Erythroblast (primary cell): ENCODE measurements around the gene DNAH17.
"Not testable (repeated sequence)": the region's sequence is repeated elsewhere in the genome, so short reads cannot be mapped to it uniquely, and the experiment has no call there.

Experiments
- DNase-seq, 2 experiments: peaks; one replicate each; lab custom pipeline; 2025; lab: John Stamatoyannopoulos, UW
- GATA1 ChIP-seq: IDR thresholded peaks from 2 replicates; pipeline ENCODE4 v1.6.1; 2011; ENCODE audit warnings: low read depth, mild to moderate bottlenecking, control low read depth, low read length, moderate library complexity
- POLR2A ChIP-seq: IDR thresholded peaks from 2 replicates; pipeline ENCODE4 v1.6.1; 2011; ENCODE audit warnings: mild to moderate bottlenecking, low read length

DNAH17 gene

DNA sequence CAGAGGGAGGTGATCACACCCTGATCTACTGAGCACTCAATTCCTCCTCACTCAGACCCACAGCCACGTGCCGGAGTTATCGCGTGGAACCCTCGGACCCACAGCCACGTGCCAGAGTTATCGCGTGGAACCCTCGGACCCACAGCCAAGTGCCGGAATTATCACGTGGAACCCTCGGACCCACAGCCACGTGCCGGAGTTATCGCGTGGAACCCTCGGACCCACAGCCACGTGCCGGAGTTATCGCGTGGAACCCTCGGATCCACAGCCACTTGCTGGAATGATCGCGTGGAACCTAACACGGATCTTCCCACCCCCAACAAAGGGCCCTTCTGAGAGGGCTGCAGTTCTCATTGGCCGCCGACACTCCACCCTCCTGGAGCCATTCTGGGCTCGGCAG lies 101.0 kb downstream of the DNAH17 start:
- TF ChIP-seq GATA1 (no peak), POLR2A (no peak)
- DNase-seq: no peak

DNA sequence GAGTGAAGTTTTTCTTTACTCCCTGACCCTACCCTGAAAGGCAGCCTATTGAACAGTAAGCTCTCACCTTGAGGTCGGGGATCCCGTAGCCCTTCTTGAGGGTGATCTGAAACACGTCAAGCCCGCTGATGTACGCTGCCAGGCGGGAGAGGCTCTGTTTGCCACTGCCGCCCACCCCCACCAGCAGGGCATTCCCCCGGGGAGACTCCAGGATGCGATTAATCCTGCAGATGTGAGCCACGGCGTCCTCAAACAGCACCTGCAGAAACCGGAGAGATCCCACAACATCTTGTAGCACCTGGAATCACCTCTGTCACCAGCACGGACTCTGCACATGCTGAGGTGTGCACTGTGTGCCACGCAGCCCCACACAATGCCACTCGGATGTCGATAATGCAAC lies 102.0 kb downstream of the DNAH17 start:
- TF ChIP-seq GATA1 (no peak), POLR2A (no peak)
- DNase-seq: no peak

DNA sequence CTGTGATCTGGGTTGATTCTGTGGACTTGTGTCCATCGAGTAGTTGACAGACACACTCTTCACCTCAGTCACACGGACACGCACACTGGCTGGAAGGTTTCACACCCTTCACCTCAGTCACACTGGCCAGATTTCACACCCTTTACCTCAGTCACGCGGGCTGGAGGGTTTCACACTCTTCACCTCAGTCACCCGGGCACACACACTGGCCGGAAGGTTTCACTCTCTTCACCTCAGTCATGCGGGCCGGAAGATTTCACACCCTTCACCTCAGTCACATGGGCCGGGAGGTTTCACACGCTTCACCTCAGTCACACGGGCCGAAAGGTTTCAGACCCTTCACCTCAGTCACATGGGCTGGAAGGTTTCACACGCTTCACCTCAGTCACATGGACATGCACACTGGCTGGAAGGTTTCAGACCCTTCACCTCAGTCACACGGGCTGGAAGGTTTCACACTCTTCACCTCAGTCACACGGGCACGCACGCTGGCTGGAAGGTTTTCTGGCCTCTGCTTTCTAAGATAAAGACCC lies 102.5 kb downstream of the DNAH17 start:
- DNase-seq: no peak
- TF ChIP-seq POLR2A (no peak), GATA1 (no peak)

DNA sequence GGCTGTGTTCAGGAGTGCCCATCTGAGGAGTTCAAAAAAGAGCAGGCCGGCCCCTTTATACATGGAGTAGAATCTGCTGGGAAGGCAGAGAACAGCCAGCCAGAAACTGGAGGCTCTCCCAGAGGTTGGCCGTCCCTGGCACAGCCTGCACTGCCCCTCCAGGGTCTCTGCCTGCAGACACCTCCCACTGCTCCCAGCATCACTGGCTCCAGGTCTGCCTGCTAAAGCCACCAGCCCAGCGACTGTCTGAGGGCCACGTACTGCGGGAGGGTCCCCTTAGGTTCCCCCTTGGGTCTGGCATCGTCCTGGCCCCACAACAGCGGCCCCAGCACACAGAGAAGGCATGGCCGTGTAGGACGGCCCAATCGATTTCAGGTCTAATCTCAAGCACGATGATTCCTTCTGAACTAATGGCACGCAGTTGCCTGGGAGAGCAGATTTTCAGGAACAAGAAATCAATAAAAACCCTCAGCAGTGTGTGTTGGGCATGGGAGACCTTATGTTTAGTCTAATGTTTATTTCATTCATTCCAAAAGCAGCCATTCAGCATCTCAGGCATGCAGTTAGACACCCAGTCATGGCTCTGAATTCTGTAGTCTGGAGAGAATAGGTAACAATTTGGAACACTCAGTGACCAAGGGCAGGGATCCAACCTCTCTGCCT lies 103.1 kb downstream of the DNAH17 start:
- DNase-seq: no peak
- TF ChIP-seq POLR2A (no peak), GATA1 (no peak)

DNA sequence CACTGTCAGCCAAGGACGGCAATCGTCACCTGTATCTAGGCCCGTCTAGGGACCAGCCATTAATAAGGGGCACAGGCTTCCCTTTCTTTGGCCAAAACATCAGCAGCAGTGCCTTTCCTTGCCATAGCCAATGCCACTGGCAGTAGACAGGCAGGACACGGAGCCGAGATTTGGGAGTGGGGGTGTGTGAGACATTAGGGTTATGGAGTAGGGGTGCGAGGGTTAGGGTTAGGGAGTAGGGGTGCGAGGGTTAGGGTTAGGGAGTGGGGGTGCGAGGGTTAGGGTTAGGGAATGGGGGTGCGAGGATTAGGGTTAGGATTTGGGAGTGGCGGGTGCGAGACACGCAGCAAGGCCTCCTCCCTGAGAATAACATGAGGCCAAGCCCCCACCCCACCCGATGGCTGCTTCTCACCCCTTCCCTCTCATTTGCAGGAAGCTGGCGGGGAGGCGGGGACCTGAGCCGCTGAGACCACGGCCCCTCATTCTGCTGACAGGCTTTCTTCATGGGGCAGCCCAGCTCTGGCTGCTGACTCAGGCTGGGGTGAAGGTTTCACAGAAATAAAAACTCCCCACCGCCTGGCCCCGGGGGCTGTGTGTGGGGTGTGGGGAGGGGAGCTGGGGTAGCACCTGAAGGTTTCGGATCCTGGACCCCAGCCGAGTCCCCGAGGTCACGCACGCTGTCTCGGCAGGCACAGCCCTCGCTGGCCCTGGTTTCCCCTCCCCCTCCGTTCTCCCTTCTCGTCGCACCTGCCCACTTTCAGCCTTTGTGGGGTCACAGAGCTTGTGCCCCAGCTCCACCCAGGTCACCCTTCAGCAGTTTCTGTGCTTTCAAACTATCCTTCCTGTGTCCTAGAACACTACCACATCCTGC lies 104.9 kb downstream of the DNAH17 start:
- TF ChIP-seq POLR2A (no peak), GATA1 (no peak)
- no peak for DNase-seq

DNA sequence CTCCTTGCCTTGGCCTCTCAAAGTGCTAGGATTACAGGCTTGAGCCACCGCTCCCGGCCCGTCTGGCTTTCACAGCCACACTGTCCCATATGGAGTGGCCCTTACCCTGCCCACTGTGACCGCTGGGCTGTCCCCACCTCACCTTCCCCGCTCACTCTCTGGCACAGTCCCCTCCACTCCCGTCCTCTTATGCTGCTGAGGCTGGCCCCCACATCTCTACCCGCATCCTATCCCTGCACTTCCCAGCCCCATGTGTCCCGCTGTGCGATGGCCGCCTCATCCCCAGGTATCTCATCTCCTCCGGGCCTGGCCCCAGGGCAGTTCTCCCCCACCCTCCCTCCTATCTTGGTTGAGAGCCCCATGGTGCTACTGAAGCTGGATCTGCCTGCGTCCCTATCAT lies 105.6 kb downstream of the DNAH17 start:
- no peak for TF ChIP-seq POLR2A
- TF ChIP-seq GATA1: no peak
- DNase-seq: no peak

DNA sequence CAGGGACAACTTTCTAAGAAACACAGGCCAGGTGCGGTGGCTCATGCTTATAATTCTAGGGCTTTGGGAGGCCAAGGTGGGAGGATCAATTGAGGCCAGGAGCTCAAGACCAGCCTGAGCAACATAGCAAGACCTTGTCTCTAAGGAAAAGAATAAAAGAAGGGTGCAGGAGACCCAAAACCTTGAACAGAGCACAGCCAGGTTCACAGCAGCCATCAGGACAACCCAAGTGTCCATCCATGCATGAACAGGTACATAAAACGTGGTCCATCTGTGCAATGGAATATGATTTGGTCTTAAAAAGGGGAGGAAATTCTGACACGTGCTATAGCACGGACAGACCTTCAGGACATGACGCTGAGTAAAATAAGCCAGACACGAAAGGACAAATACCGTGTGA lies 107.8 kb downstream of the DNAH17 start:
- no peak for TF ChIP-seq POLR2A
- no peak for TF ChIP-seq GATA1
- DNase-seq: no peak

DNA sequence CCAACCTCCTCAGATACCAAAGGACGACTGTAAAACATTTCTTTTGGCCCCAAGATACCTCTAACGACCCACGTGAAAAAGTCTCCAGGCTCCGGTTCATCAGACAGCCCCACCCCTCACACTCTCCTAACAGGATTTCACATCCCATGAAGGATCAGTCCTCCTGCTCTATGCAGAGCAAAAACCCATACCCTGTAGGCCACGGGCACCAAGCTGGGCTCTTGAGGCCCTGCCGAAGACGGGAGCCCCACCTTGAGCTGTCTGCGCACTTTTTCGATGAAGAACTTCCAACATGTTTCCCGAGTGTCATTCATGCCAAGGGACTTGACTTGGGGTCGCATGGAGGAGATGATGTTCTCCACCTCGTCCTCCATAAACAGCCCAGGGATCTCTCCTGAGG lies 108.8 kb downstream of the DNAH17 start:
- TF ChIP-seq GATA1 (no peak), POLR2A (no peak)
- no peak for DNase-seq

DNA sequence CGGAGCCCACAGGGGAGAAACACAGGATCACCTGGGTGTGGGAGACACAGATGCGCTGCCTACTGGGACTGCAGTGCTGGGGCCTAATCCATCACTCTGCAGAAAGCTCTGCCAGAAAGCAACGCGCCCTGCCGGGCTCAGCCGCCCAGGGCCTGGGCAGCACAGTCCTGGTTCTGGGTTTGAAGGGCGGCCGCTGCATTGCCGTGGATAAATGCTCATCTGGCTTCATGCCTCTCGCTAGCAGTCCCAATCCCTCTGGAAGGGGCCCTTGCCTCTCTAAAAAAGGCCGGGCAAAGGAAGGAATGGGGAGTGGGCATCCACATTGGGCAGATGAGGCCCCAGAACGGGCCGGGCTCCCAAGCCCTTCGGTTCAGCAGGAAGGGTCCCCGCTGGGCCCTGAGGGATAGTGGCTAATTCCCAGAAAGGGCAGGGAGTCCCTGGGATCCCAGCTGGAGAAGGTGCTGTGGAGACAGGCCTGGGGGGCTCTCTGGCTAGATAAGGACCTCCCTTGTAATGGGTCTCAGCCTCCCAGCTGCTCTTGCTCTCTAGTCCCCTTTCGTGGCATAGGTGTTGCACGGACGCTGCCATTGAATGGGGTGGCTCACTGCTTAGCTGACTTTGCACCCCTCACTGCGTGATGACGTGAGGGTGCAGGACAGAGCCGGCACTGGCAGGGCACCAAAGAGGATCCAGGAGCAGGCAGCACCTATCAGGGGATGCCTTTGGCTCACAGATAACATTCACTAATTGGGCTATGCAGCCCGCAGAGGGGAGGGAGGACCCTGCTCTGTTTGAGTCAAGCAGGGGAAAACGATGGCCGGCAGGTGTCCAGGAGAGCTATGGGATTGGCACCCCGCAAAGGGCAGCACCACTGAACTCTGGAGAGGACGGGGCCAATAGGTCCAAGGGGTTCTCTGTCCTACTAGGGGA lies 110.1 kb downstream of the DNAH17 start:
- TF ChIP-seq POLR2A (no peak), GATA1 (no peak)
- DNase-seq: no peak

DNA sequence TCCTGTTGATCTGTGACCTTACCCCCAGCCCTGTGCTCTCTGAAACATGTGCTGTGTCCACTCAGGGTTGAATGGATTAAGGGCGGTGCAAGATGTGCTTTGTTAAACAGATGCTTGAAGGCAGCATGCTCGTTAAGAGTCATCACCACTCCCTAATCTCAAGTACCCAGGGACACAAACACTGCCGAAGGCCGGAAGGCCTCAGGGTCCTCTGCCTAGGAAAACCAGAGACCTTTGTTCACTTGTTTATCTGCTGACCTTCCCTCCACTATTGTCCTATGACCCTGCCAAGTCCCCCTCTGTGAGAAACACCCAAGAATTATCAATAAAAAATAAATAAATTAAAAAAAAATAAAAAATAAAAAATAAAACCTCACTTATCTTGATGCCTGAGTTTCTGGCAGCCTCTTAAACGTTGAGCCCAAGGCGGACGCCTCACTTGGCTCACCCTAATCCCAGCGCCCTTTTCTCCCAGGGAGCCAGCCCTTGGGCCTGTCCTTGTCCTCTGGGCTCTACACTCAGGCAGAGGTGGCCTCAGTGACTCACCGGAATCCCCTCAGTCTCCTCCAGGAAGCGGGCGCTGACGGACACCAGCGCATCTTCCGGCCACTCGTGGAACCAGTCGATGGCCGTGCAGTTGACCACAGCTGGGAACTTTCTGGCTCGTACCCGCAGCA lies 110.9 kb downstream of the DNAH17 start:
- DNase-seq: not testable (repeated sequence)

DNA sequence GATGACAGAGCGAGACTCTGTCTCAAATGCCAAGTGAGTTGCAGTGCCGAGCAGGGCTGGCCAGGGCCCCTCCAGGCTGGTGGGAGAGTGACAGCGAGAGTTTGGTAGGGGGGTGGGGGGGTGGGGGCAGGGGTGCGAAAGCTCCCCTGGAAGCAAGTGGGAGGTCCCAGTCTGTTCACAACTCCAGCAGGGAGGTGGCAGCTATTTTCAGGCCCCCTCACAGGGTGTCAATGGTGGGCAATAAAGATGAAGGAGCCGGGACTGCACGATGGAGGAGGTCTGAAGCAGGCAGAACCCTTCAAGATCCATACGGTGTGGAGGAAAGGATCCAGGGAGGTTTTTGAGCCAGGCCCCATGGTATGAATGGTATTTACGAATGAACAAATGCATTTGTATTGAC lies 115.0 kb downstream of the DNAH17 start:
- TF ChIP-seq GATA1 (no peak), POLR2A (no peak)
- no peak for DNase-seq

DNA sequence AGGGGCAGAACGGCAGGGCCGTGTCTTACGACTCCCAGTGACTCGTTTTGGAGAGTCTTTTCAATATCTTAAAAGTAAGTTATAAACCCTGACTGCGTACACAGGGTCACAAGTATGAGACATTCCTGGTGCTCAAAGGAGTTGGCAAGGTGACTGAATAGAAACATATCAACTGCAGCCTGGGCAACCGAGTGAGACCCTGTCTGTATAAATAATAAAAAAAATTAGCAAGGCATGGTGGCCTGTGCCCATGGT lies 115.5 kb downstream of the DNAH17 start:
- no peak for DNase-seq
- TF ChIP-seq POLR2A (no peak), GATA1 (no peak)
